Measurements from ENCODE around the gene TSHZ2.

The TSHZ2 gene

DNA sequence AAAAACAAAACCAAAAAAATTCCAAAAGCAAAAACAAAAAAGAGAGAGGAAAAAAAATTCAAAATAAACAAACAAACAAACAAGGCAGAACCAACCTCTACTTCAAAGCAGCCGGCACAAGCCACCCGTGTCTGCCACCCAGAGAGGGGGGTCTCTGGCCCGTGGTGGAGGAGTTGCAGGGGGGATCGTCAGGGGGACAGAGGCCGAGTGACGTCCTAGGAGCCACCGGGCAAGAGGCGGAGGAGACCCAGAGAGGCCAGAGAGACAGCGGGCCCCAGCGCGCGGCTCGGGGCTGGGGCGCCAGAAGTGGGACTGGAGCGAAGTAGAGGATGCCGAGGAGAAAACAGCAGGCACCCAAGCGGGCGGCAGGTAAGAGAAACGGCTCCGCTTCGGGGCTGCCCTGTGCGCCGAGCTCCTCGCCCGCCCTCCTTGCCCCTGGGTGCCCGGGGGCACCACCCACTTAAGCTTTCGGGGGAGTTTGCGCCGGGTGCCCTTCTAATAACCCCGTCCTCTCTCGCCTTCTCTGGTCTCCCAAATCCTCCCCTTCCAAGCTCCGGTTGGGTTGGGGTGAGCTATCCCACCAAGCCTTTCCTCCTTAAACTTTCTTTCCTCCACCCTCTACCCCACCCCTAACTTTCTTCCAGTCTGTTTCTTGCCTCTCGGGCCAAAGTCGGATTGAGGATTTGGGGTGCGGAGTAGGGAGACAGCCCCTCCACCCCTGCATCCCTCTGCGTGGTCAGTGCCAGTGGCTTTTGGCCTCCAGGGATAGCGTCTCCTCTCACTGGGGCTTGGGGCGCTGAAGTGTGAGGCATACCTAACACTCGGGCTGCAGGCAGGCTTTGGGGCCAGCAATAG lies 1.0 kb downstream of the TSHZ2 start:
- H3K4me2 ChIP-seq, result peak overlapping the region; percentile 20; the same call in 1 of the 2 replicates

DNA sequence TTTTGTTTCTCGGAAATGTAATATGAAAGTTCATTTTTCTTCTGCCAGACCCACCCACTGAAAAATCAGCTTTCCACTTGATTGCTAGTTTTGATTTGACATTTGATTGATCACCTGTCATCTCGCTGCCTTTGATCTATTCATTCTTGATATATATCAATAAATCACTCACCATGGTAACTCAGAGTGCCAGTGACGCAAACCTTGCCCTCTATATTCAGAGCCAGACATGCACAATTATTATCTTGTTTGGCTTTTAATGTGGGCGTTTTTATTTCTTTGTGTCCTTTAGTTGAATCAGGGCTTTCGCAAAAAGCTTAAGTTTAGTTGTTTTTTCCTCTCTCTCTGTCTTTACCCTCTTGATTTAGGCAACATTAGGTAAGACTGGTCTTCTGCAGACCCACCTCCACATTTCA lies 2.0 kb downstream of the TSHZ2 start:
- Histone ChIP-seq H3K27ac (no peak overlapping the region), H3K4me3 (IDR thresholded peaks at IDR 0.05; ENCODE audit: insufficient read depth, low read depth, low read length) (no peak overlapping the region), H3K27me3 (ENCODE audit: insufficient read depth, low read depth) (no peaks in the 10 kb centered on the region), H2AFZ (ENCODE audit: low read depth) (no peak overlapping the region), H3K4me1 (ENCODE audit: low read depth, poor library complexity, severe bottlenecking) (no peaks in the 10 kb centered on the region), H4K20me1 (ENCODE audit: insufficient read depth) (no peaks in the 10 kb centered on the region), H3K79me2 (ENCODE audit: insufficient read depth, low read depth) (no peaks in the 10 kb centered on the region), H3K36me3 (ENCODE audit: insufficient read depth) (no peaks in the 10 kb centered on the region), H3K9ac (no peak overlapping the region), H3K4me2 (no peak overlapping the region)
- no peak for TF ChIP-seq CTCF (conservative IDR thresholded peaks at IDR 0.05; ENCODE audit: low read depth, low read length)

More for the DNA sequence above, 1.0 kb downstream of the TSHZ2 start:
- no peak for TF ChIP-seq CTCF (conservative IDR thresholded peaks at IDR 0.05; ENCODE audit: low read depth, low read length)
- Histone ChIP-seq H3K9ac (no peak overlapping the region; the same call in 1 of the 2 replicates), H3K4me1 (ENCODE audit: low read depth, poor library complexity, severe bottlenecking) (no peaks in the 10 kb centered on the region), H2AFZ (ENCODE audit: low read depth) (peak overlapping the region; percentile 92; the same call in 1 of the 2 replicates), H3K36me3 (ENCODE audit: insufficient read depth) (no peaks in the 10 kb centered on the region), H3K27me3 (ENCODE audit: insufficient read depth, low read depth) (no peaks in the 10 kb centered on the region), H3K27ac (no peak overlapping the region), H4K20me1 (ENCODE audit: insufficient read depth) (no peaks in the 10 kb centered on the region), H3K79me2 (ENCODE audit: insufficient read depth, low read depth) (no peaks in the 10 kb centered on the region), H3K4me3 (IDR thresholded peaks at IDR 0.05; ENCODE audit: insufficient read depth, low read depth, low read length) (no peak overlapping the region)

- H4K20me1 ChIP-seq (ENCODE audit: insufficient read depth), result no peaks in the 10 kb centered on the region
- no peak overlapping the region for H3K4me2 ChIP-seq
- H3K27ac ChIP-seq, result no peak overlapping the region
- H3K9ac ChIP-seq, result no peak overlapping the region
- H2AFZ ChIP-seq (ENCODE audit: low read depth), result no peak overlapping the region
- no peak for TF ChIP-seq CTCF (conservative IDR thresholded peaks at IDR 0.05; ENCODE audit: low read depth, low read length)
- no peaks in the 10 kb centered on the region for H3K27me3 ChIP-seq (ENCODE audit: insufficient read depth, low read depth)
- no peaks in the 10 kb centered on the region for H3K79me2 ChIP-seq (ENCODE audit: insufficient read depth, low read depth)
- no peaks in the 10 kb centered on the region for H3K4me1 ChIP-seq (ENCODE audit: low read depth, poor library complexity, severe bottlenecking)
- H3K4me3 ChIP-seq (IDR thresholded peaks at IDR 0.05; ENCODE audit: insufficient read depth, low read depth, low read length), result no peak overlapping the region
- H3K36me3 ChIP-seq (ENCODE audit: insufficient read depth), result no peaks in the 10 kb centered on the region
Observed at GRCh38 chr20:52975029-52975732, 3.0 kb downstream of the TSHZ2 start.

DNA sequence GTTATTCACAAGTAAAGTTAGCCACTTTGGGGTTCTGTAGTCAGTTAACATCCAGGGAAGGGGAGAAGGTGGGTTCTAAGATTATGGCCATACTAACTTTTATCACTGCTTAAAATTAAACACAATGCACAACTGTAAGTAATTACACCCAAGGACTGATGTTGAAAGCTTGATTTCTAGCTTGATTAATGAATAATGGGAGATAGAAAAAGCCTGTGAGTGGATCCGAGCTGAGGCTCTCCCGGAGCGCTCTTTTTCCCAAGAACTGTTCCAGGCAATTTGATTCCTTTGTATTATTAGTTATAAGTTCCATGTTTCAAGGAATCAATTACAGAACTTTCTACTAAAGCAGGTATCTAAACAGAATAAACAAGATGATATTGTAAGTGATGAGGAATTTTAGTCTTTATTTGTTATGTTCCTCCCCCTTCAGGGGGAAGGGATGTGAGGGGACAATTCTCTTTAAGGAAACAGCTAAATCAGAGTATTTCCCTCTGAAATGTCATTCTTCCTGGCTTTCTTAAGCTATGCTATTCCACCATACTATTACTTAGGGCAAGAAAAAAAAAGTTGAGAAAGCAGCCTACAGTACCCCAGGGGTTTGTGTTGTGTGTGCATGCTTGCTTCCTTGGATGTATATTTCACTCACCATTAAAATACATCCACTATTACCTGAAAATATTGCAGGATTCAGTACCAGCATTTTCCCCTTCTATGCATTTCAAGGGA lies 3.8 kb downstream of the TSHZ2 start:
- no peak overlapping the region for H3K9ac ChIP-seq
- no peaks in the 10 kb centered on the region for H3K79me2 ChIP-seq (ENCODE audit: insufficient read depth, low read depth)
- no peak overlapping the region for H3K4me2 ChIP-seq
- no peak for TF ChIP-seq CTCF (conservative IDR thresholded peaks at IDR 0.05; ENCODE audit: low read depth, low read length)
- H2AFZ ChIP-seq (ENCODE audit: low read depth), result no peak overlapping the region
- H3K36me3 ChIP-seq (ENCODE audit: insufficient read depth), result no peaks in the 10 kb centered on the region
- no peaks in the 10 kb centered on the region for H3K4me1 ChIP-seq (ENCODE audit: low read depth, poor library complexity, severe bottlenecking)
- H3K27me3 ChIP-seq (ENCODE audit: insufficient read depth, low read depth), result no peaks in the 10 kb centered on the region
- H3K27ac ChIP-seq, result no peak overlapping the region
- H4K20me1 ChIP-seq (ENCODE audit: insufficient read depth), result no peaks in the 10 kb centered on the region
- no peak overlapping the region for H3K4me3 ChIP-seq (IDR thresholded peaks at IDR 0.05; ENCODE audit: insufficient read depth, low read depth, low read length)
